CD4-positive, alpha-beta memory T cell (primary cell): Measurements from ENCODE around the gene GABARAPL1. TPM values are rescaled to one million over a fixed set of nuclear protein-coding genes. Genes with fewer than 3 reads are reported as not detected.

ENCODE experiments used
- CTCF ChIA-PET: fragments of 350-600 bp; sonication (Branson Sonifier 250); formaldehyde crosslinking; loops from one replicate; lab custom pipeline; 2021; ENCODE audit warnings: inconsistent platforms; ENCODE audit not compliant: partially characterized antibody; lab: Charles Lee
- POLR2A ChIA-PET: fragments of 350-600 bp; sonication (Branson Sonifier 250); formaldehyde crosslinking; loops from one replicate; lab custom pipeline; 2021; ENCODE audit not compliant: partially characterized antibody; lab: Charles Lee
- DNase-seq, 5 donors: peaks; one replicate each; pipeline versions ENCODE4 v3.0.0 to v3.0.0-alpha.2; 2020 to 2022; ENCODE audit warnings: mixed read lengths in 1 of 5
- H3K27ac ChIP-seq: one replicate; pipeline ENCODE4 v1.7.0; 2013; ENCODE audit warnings: low read depth, low read length
- H3K27me3 ChIP-seq: 2 replicates; pipeline ENCODE4 v1.7.0; 2013; ENCODE audit warnings: mild to moderate bottlenecking, low read length, moderate library complexity; ENCODE audit not compliant: insufficient read depth
- H3K36me3 ChIP-seq: 2 replicates; pipeline ENCODE4 v1.7.0; 2013; ENCODE audit warnings: mild to moderate bottlenecking, low read length, moderate library complexity; ENCODE audit not compliant: insufficient read depth
- H3K4me1 ChIP-seq: 2 replicates; pipeline ENCODE4 v1.7.0; 2013; ENCODE audit warnings: mild to moderate bottlenecking, low read length, moderate library complexity; ENCODE audit not compliant: insufficient read depth
- H3K4me3 ChIP-seq, 2 donors: one replicate each; pipeline ENCODE4 v1.7.0; 2013; ENCODE audit warnings: low read length in 2 of 2, mild to moderate bottlenecking in 1 of 2
- H3K9me3 ChIP-seq, 2 donors: one replicate each; pipeline ENCODE4 v1.7.0; 2013; ENCODE audit warnings: low read length in 2 of 2, control low read depth in 1 of 2; ENCODE audit not compliant: control insufficient read depth in 1 of 2
- H3K27ac Mint-ChIP-seq, 7 donors: one replicate each; pipeline ENCODE4 v1.8.0; 2020 to 2021; ENCODE audit warnings: mixed read lengths in 7 of 7, mild to moderate bottlenecking in 6 of 7, inconsistent platforms in 3 of 7, moderate library complexity in 3 of 7
- H3K27me3 Mint-ChIP-seq, 2 donors: one replicate each; pipeline ENCODE4 v1.8.0; 2020 to 2021; ENCODE audit warnings: mixed read lengths in 2 of 2
- H3K36me3 Mint-ChIP-seq, 2 donors: one replicate each; pipeline ENCODE4 v1.8.0; 2020 to 2021; ENCODE audit warnings: mixed read lengths in 2 of 2, inconsistent platforms in 1 of 2, mild to moderate bottlenecking in 1 of 2
- H3K4me1 Mint-ChIP-seq, 4 donors: one replicate each; pipeline ENCODE4 v1.8.0; 2020 to 2021; ENCODE audit warnings: mixed read lengths in 4 of 4, mild to moderate bottlenecking in 1 of 4
- H3K4me3 Mint-ChIP-seq, 8 donors: one replicate each; pipeline ENCODE4 v1.8.0; 2020 to 2021; ENCODE audit warnings: mixed read lengths in 8 of 8, mild to moderate bottlenecking in 7 of 8, moderate library complexity in 6 of 8, inconsistent platforms in 3 of 8
- H3K9me3 Mint-ChIP-seq, 8 donors: one replicate each; pipeline ENCODE4 v1.8.0; 2020 to 2021; ENCODE audit warnings: mixed read lengths in 8 of 8, mild to moderate bottlenecking in 5 of 8, inconsistent platforms in 3 of 8, moderate library complexity in 1 of 8
- intact Hi-C: fragments of 100-400 bp; cut with micrococcal nuclease; formaldehyde crosslinking; loops from one replicate; pipeline ENCODE4 v1.15.1; 2023
- polyA plus RNA-seq, 2 donors: library from polyadenylated mRNA; unstranded; fragments of 300-500 nt; fragmentation: Illumina TruSeq; gene quantifications; one replicate each; pipeline ENCODE4 v1.2.3, GENCODE V29; 2021
- total RNA-seq, 2 experiments: library from RNA; stranded (reverse); gene quantifications; one replicate each; pipeline ENCODE4 v1.2.3, GENCODE V29; 2021

GABARAPL1 gene
- total and polyA plus RNA-seq, 4 experiments from 2014 or later, result 12.8 to 36.3 (median 25.8) TPM

DNA sequence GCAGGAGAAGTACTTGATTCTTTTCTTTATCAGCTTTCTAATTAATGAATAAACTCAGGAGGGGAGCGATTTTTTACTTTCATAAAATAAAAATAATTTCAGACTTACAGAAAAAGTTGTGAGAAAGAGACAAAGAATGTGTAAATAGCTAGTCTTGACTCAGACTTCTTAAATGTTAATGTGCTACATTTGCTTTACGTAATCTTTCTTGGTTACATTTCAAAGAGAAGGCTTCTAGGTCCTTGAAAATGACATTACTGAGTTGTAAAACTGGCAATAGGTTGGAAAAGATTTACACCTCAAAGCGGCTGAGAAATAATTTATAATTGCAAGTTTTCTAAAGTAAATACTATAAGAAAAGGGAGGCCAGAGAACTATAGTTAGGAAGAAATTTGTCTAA lies 28.6 kb downstream of the GABARAPL1 start:
- POLR2A ChIA-PET, result no interaction called here
- Histone ChIP-seq H3K36me3 (no peaks in the 10 kb centered on the region), H3K27ac (no peak overlapping the region), H3K4me3 (no peak overlapping the region), H3K4me1 (peaks cover 10% of the 10 kb centered on the region), H3K9me3 (no peaks in the 10 kb centered on the region), H3K27me3 (no peaks in the 10 kb centered on the region)
- no peak for DNase-seq
- CTCF ChIA-PET, result interaction anchor here (8.8 kb wide), 1 partner anchor 322 kb away, joined by 89 read pairs; no protein-coding TSS in a partner anchor
- Mint-ChIP-seq H3K4me3 (no peak overlapping the region), H3K9me3 (no peaks in the 10 kb centered on the region), H3K36me3 (no peaks in the 10 kb centered on the region), H3K27me3 (peaks cover 2 to 6% of the 10 kb centered on the region in 2 donors), H3K27ac (no peak overlapping the region), H3K4me1 (peaks cover 5 to 9% (median 8%) of the 10 kb centered on the region in 4 donors)
- intact Hi-C loops, result no loop called here

DNA sequence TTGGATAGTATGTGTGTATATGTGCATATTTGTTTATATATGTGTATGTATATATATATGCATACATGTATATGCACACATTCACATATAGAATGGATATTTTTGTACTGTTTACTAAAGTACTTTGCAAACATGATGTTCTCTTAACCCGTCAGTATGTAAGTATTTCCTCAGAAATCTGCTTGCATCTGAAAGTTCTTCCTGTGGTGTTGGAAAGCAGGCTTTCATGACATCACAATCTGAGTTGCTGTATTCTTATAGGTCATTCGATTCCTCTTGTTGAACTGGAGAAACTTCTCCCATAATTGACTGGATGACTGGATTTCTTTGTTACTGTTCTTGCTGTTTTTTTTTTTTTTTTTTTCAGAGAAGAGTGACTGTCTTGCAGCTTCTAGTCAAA lies 29.1 kb downstream of the GABARAPL1 start:
- H3K36me3 ChIP-seq, result no peaks in the 10 kb centered on the region
- no peak overlapping the region for H3K4me3 Mint-ChIP-seq
- H3K9me3 ChIP-seq, result no peaks in the 10 kb centered on the region
- no peak for DNase-seq
- H3K27me3 ChIP-seq, result no peaks in the 10 kb centered on the region
- no peak overlapping the region for H3K27ac ChIP-seq
- H3K27ac Mint-ChIP-seq, result no peak overlapping the region
- H3K36me3 Mint-ChIP-seq, result no peaks in the 10 kb centered on the region
- CTCF ChIA-PET, result interaction anchor here (8.8 kb wide), 1 partner anchor 321 kb away, joined by 89 read pairs; no protein-coding TSS in a partner anchor
- H3K27me3 Mint-ChIP-seq, result peaks cover 2 to 6% of the 10 kb centered on the region in 2 donors
- H3K9me3 Mint-ChIP-seq, result no peaks in the 10 kb centered on the region
- intact Hi-C loops, result no loop called here
- H3K4me1 ChIP-seq, result peaks cover 10% of the 10 kb centered on the region
- peaks cover 5 to 9% (median 8%) of the 10 kb centered on the region in 4 donors for H3K4me1 Mint-ChIP-seq
- no peak overlapping the region for H3K4me3 ChIP-seq
- POLR2A ChIA-PET, result no interaction called here

DNA sequence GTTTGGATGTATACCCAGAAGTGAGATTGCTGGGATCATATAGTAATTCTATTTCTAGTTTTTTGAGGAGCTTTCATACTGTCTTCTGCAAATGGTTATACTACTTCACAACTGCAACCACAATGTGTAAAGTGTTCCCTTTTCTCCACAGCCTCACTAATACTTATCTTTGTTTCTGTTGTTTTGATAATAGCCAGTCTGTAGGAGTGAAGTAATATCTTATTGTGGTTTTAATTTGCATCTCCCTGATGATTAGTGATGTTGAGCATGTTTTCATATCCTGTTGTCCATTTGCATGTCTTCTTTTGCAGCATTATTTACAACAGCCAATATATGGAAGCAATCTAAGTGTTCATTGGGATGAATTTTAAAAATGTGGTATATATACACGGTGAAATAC lies 29.9 kb downstream of the GABARAPL1 start:
- H3K27ac Mint-ChIP-seq, result no peak overlapping the region
- no peak overlapping the region for H3K27ac ChIP-seq
- H3K9me3 ChIP-seq, result no peaks in the 10 kb centered on the region
- H3K4me1 Mint-ChIP-seq, result peaks cover 5 to 9% (median 8%) of the 10 kb centered on the region in 4 donors
- peaks cover 2 to 6% of the 10 kb centered on the region in 2 donors for H3K27me3 Mint-ChIP-seq
- H3K4me1 ChIP-seq, result peaks cover 10% of the 10 kb centered on the region
- no peak overlapping the region for H3K4me3 Mint-ChIP-seq
- DNase-seq, result no peak
- H3K36me3 Mint-ChIP-seq, result no peaks in the 10 kb centered on the region
- no peaks in the 10 kb centered on the region for H3K9me3 Mint-ChIP-seq
- intact Hi-C loops, result no loop called here
- ChIA-PET CTCF (interaction anchor here (1.9 to 8.8 kb wide), 2 partner anchors 319 to 320 kb away, joined by 5 to 89 read pairs; no protein-coding TSS in a partner anchor), POLR2A (no interaction called here)
- no peaks in the 10 kb centered on the region for H3K27me3 ChIP-seq
- H3K4me3 ChIP-seq, result no peak overlapping the region
- no peaks in the 10 kb centered on the region for H3K36me3 ChIP-seq

DNA sequence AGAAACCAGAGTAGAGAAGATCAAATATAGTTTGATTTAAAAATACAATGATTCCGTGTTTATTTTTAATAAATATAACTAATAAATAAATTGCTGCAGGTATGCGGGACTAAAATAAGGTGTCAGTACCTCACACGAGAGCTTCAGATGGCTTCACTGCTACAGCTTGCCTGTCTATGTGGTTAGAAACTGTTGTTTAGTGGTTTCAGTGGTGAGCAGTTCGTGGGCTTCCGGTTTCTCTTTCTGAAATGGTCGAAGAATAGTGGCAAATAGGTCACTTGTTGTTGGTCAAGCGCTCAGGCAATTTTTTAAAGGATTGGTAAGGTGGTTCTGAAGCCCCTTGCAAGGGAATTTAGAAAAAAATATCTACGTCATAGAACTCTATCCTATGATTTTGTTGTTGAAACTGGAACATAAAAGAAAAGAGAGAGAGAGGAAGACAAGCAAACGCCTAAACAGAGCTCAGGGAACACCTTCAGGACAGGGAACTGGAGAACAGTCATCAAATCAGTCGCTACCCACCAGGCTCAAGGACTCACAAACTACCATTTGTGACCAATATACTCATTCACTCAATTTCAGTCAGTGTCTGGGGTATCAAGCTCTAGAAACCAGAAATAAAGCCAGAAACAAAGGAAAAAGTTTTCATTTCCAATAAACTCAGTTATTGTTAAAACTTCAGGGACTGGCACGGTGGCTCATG lies 31.3 kb downstream of the GABARAPL1 start:
- no peak overlapping the region for H3K4me3 ChIP-seq
- H3K4me1 ChIP-seq, result peaks cover 10% of the 10 kb centered on the region
- H3K9me3 ChIP-seq, result no peaks in the 10 kb centered on the region
- CTCF ChIA-PET, result interaction anchor here (1.9 to 2.3 kb wide), 2 partner anchors 8 to 317 kb away, joined by 5 to 13 read pairs; no protein-coding TSS in a partner anchor
- Mint-ChIP-seq H3K27me3 (peaks cover 2 to 7% of the 10 kb centered on the region in 2 donors), H3K36me3 (no peaks in the 10 kb centered on the region), H3K4me3 (peak overlapping the region in 7 of 8 donors; percentile 37 to 71 (median 57)), H3K9me3 (no peaks in the 10 kb centered on the region), H3K4me1 (peaks cover 5 to 9% (median 8%) of the 10 kb centered on the region in 4 donors), H3K27ac (no peak overlapping the region)
- H3K27me3 ChIP-seq, result no peaks in the 10 kb centered on the region
- no peaks in the 10 kb centered on the region for H3K36me3 ChIP-seq
- POLR2A ChIA-PET, result no interaction called here
- intact Hi-C loops, result no loop called here
- H3K27ac ChIP-seq, result no peak overlapping the region
- DNase-seq, result no peak

DNA sequence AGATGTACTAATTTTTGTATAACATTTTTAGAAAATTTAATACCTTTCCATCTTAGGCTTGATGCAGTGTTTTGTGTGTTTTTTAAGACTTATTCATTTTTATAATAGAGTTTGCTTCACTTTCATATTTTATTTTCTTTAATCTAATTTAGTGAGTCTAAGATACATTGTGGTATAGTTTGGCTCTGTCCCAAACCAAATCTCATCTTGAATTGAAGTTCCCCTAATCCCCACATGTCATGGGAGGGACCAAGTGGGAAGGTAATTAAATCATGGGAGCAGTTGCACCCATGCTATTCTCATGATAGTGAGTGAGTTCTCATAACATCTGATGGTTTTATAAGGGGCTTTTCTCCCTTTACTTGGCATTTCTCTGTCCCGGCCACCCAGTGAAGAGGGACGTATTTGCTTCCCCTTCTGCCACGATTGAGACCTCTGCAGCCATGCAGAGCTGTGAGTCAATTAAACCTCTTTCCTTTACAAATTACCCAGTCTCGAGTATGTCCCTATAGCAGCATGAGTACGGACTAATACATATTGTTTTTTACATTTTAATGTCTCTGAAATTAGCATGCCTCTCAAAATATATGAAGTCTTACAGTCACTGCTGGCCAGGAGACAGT lies 34.9 kb downstream of the GABARAPL1 start:
- Mint-ChIP-seq H3K4me1 (peaks cover 5 to 10% (median 9%) of the 10 kb centered on the region in 4 donors), H3K27me3 (peaks cover 4 to 9% of the 10 kb centered on the region in 2 donors), H3K4me3 (no peak overlapping the region), H3K36me3 (no peaks in the 10 kb centered on the region), H3K9me3 (no peaks in the 10 kb centered on the region), H3K27ac (no peak overlapping the region)
- no peaks in the 10 kb centered on the region for H3K27me3 ChIP-seq
- no peak overlapping the region for H3K27ac ChIP-seq
- intact Hi-C loops, result no loop called here
- H3K4me1 ChIP-seq, result peaks cover 10% of the 10 kb centered on the region
- CTCF ChIA-PET, result no interaction called here
- no peak overlapping the region for H3K4me3 ChIP-seq
- DNase-seq, result no peak
- H3K36me3 ChIP-seq, result no peaks in the 10 kb centered on the region
- POLR2A ChIA-PET, result no interaction called here
- no peaks in the 10 kb centered on the region for H3K9me3 ChIP-seq

DNA sequence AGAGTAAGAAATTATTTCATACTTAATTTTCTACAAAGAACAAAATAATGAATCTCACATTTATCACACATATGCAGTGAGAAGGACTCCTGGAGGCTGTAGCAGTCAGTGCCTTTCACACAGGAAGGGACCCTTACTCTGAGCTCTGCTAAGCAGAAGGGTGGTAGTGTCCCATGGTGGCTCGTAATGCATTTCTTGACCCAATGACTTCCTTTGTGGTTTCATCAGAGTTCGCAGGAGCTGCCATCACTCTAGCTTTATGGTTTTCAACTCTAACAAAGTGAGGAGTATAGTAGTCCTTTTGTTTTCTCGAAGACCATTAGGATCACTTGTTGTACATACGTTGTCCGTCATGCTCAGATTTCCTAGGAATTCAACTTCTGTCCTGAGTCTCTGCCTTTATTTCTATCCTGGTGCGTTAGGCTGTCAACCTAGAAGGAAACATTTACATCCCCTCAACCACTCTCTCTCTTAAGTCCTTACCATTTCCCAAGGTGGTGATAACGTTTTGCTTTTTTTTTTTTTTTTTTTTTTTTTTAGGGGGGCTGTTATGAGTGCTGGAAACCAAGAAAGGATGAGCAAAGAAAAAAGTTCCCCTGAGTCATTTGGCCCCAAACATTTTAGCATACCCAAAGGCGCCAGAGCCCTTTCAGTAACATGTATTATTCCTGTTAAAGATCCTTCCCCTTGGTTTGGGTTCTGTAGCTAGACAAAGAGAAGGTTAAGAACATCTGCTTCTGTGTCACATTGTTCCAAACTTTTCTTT lies 37.2 kb downstream of the GABARAPL1 start:
- intact Hi-C loops, result no loop called here
- Histone ChIP-seq H3K27ac (no peak overlapping the region), H3K4me1 (no peaks in the 10 kb centered on the region), H3K36me3 (no peaks in the 10 kb centered on the region), H3K27me3 (no peaks in the 10 kb centered on the region), H3K4me3 (no peak overlapping the region), H3K9me3 (no peaks in the 10 kb centered on the region)
- no peak overlapping the region for H3K27ac Mint-ChIP-seq
- H3K27me3 Mint-ChIP-seq, result peaks cover 2 to 4% of the 10 kb centered on the region in 2 donors
- H3K4me1 Mint-ChIP-seq, result peaks cover 0 to 2% (median 0%) of the 10 kb centered on the region in 4 donors
- DNase-seq, result no peak
- H3K9me3 Mint-ChIP-seq, result no peaks in the 10 kb centered on the region
- ChIA-PET CTCF (interaction anchor here (0.7 kb wide), 1 partner anchor 410 kb away, joined by 3 read pairs; no protein-coding TSS in a partner anchor), POLR2A (no interaction called here)
- H3K4me3 Mint-ChIP-seq, result no peak overlapping the region
- H3K36me3 Mint-ChIP-seq, result no peaks in the 10 kb centered on the region

DNA sequence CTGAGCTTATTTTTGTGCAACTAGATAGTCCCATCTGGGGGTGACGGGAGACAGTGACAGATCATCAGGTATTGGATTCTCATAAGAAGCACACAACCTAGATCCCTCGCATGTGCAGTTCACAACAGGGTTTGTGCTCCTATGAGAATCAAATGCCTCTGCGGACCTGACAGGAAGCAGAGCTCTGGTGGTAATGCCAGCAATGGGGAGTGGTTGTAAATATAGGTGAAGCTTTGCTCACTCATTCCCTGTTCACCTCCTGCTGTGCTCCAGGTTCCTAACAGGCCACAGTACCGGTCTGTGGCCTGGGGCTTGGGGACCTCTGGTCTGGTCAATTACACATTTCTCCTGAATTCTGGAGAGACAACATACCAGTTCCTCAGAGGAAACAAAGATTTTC lies 39.0 kb downstream of the GABARAPL1 start:
- Histone ChIP-seq H3K27me3 (no peaks in the 10 kb centered on the region), H3K9me3 (no peaks in the 10 kb centered on the region), H3K27ac (no peak overlapping the region), H3K4me3 (no peak overlapping the region), H3K4me1 (no peaks in the 10 kb centered on the region), H3K36me3 (no peaks in the 10 kb centered on the region)
- intact Hi-C loops, result no loop called here
- ChIA-PET POLR2A (no interaction called here), CTCF (interaction anchor here (1.1 to 1.7 kb wide), 2 partner anchors 16 to 435 kb away, joined by 3 to 5 read pairs; no protein-coding TSS in a partner anchor)
- peaks cover 0 to 12% (median 7%) of the 10 kb centered on the region in 8 donors for H3K9me3 Mint-ChIP-seq
- no peak overlapping the region for H3K27ac Mint-ChIP-seq
- H3K27me3 Mint-ChIP-seq, result peaks cover 2 to 4% of the 10 kb centered on the region in 2 donors
- no peak for DNase-seq
- H3K4me1 Mint-ChIP-seq, result peaks cover 0 to 2% (median 0%) of the 10 kb centered on the region in 4 donors
- no peaks in the 10 kb centered on the region for H3K36me3 Mint-ChIP-seq
- no peak overlapping the region for H3K4me3 Mint-ChIP-seq
